Measurements from ENCODE around the gene RAB42.
"Not testable (repeated sequence)": the region's sequence is repeated elsewhere in the genome, so short reads cannot be mapped to it uniquely, and the experiment has no call there.

- TF ChIP-seq POLR2A (IDR thresholded peaks at IDR 0.05; ENCODE audit: low read depth, low read length); POU2F2 (IDR thresholded peaks at IDR 0.05; ENCODE audit: low read depth, low read length); POLR2AphosphoS5 (IDR thresholded peaks at IDR 0.05; ENCODE audit: low read depth, low read length); TAF1 (IDR thresholded peaks at IDR 0.05; ENCODE audit: low read depth, low read length); PAX5 (IDR thresholded peaks at IDR 0.05; ENCODE audit: insufficient read depth, low read length, severe bottlenecking): not testable (repeated sequence)
Measured at GRCh38 chr1:28593988-28594356, 1.9 kb downstream of the RAB42 start.

Data from GM12891 (cell line).